Measurements from ENCODE around the gene MLEC.
"Not testable (repeated sequence)": the region's sequence is repeated elsewhere in the genome, so short reads cannot be mapped to it uniquely, and the experiment has no call there.

MLEC gene

GRCh38 chr12:120721866-120722265 lies 34.9 kb downstream of the MLEC start:
- no peak for DNase-seq

- no peak for DNase-seq
These were observed 35.8 kb downstream of the MLEC start for GRCh38 chr12:120722784-120723183.

- no peak for DNase-seq
These were observed 37.8 kb downstream of the MLEC start for GRCh38 chr12:120724720-120725119.

- no peak for DNase-seq
These were observed 38.3 kb downstream of the MLEC start for GRCh38 chr12:120725151-120725658.

- DNase-seq: peak; percentile 87
These were observed 38.9 kb downstream of the MLEC start, which contains the start of gene ACADS for GRCh38 chr12:120725659-120726509. ACADS (plus strand) TSS chr12:120725826; CDS start chr12:120725886, 60 bp downstream.

- no peak for DNase-seq
These were observed 39.5 kb downstream of the MLEC start for GRCh38 chr12:120726510-120726793.

- no peak for DNase-seq
These were observed 40.0 kb downstream of the MLEC start for GRCh38 chr12:120726961-120727360.

GRCh38 chr12:120732198-120732597 lies 45.2 kb downstream of the MLEC start:
- DNase-seq: not testable (repeated sequence)

- no peak for DNase-seq
These were observed 46.6 kb downstream of the MLEC start for GRCh38 chr12:120733574-120733973.

- DNase-seq: no peak
These were observed 47.3 kb downstream of the MLEC start for GRCh38 chr12:120734210-120734609.

- no peak for DNase-seq
These were observed 48.2 kb downstream of the MLEC start for GRCh38 chr12:120735181-120735580.

- no peak for DNase-seq
These were observed 49.7 kb downstream of the MLEC start for GRCh38 chr12:120736404-120737331.

- no peak for DNase-seq
These were observed 50.8 kb downstream of the MLEC start for GRCh38 chr12:120737557-120738251.

GRCh38 chr12:120738252-120739030 lies 51.5 kb downstream of the MLEC start:
- DNase-seq: no peak

GRCh38 chr12:120739031-120739762 lies 52.2 kb downstream of the MLEC start:
- DNase-seq: no peak

- no peak for DNase-seq
These were observed 53.1 kb downstream of the MLEC start for GRCh38 chr12:120739821-120740613.

GRCh38 chr12:120740871-120741270 lies 53.9 kb downstream of the MLEC start:
- DNase-seq: no peak

GRCh38 chr12:120741476-120742421 lies 54.8 kb downstream of the MLEC start:
- peak; percentile 67 for DNase-seq

GRCh38 chr12:120744922-120745493 lies 58.1 kb downstream of the MLEC start:
- DNase-seq: no peak

All from left hindlimb (tissue), 1 donor.